ENCODE results near the gene KRTAP3-1.

GRCh38 chr17:40997361-40997760 lies 11.6 kb downstream of the KRTAP3-1 start:
- no peak for TF ChIP-seq CTCF (conservative IDR thresholded peaks at IDR 0.05; ENCODE audit: low read depth, low read length)
- TF ChIP-seq EZH2 (IDR thresholded peaks at IDR 0.05; ENCODE audit: low read length, unreplicated experiment): no peak
